ENCODE data around the gene ARGLU1. TPM values are rescaled to one million over a fixed set of nuclear protein-coding genes. Genes with fewer than 3 reads are reported as not detected.

The ARGLU1 gene
- total RNA-seq, 1 donor from 2014 or later = 59.6 TPM

- no peak for DNase-seq (ENCODE audit: low read depth)
These were observed 19.9 kb upstream of the ARGLU1 start for GRCh38 chr13:106587787-106588186.

- no peak for DNase-seq (ENCODE audit: low read depth)
These were observed 18.8 kb upstream of the ARGLU1 start for GRCh38 chr13:106586648-106587166.

DNA sequence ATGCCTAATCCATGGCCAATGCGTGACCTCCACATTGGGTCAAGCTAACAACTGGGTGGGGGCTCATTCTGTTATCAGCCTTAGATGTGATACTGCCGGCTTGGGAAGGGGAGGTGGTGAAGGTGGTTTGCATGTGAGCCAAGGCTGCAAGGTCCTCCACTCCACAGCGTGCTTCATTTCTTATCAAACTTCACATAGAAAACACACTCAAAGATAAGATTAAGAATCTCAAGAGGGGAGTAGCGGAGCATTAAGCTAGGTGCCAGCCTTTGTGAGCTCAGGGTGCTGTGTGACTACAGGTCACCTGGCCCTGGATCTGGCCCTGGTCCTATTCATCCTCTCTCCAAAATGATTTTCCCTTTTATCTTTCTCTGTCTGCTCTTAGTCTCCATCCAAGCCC lies 13.3 kb upstream of the ARGLU1 start:
- DNase-seq (ENCODE audit: low read depth) = no peak

DNA sequence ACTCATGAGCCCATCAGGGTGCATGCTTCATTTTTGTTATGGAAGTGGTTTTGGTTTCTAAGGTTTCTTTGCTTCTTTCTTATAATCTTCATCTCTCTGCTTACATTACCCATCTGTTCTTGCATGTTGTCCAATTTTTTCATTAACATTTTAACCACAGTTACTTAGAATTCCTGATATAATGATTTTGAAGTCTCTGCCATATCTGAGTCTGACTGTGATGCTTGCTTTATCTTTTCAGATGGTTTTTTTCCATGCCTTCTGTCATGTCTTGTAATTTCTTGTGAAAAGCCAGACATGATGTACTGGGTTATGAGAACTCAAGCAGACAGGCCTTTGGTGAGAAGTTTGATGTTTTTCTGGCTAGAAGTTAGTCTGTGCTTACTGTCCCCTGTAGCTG lies 8.0 kb upstream of the ARGLU1 start:
- no peak for DNase-seq (ENCODE audit: low read depth)

GRCh38 chr13:106573868-106574267 lies 5.9 kb upstream of the ARGLU1 start:
- peak; percentile 31 for DNase-seq (ENCODE audit: low read depth)

GRCh38 chr13:106573284-106573846 lies 5.4 kb upstream of the ARGLU1 start:
- DNase-seq (ENCODE audit: low read depth) = peak; percentile 9

DNA sequence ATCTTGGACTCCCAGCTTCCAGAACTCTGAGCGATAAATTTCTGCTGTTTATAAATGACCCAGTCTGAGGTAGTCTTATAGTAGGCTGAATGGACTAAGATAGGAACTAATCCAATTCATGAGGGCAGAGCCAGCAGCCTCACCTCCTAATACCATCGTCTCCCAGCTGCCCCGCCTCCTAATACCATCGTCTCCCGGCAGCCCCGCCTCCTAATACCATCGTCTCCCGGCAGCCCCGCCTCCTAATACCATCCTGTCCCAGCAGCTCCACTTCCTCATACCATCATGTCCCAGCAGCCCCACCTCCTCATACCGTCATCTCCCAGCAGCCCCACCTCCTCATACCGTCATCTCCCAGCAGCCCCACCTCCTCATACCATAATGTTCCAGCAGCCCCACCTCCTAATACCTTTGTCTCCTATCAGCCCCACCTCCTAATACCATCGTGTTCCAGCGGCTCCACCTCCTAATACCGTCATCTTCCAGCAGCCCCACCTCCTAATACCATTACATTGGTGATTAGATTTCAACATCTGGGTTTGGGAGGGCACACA lies 2.4 kb upstream of the ARGLU1 start:
- no peak for DNase-seq (ENCODE audit: low read depth)

GRCh38 chr13:106569233-106570095 lies 1.5 kb upstream of the ARGLU1 start:
- no peak for DNase-seq (ENCODE audit: low read depth)

DNA sequence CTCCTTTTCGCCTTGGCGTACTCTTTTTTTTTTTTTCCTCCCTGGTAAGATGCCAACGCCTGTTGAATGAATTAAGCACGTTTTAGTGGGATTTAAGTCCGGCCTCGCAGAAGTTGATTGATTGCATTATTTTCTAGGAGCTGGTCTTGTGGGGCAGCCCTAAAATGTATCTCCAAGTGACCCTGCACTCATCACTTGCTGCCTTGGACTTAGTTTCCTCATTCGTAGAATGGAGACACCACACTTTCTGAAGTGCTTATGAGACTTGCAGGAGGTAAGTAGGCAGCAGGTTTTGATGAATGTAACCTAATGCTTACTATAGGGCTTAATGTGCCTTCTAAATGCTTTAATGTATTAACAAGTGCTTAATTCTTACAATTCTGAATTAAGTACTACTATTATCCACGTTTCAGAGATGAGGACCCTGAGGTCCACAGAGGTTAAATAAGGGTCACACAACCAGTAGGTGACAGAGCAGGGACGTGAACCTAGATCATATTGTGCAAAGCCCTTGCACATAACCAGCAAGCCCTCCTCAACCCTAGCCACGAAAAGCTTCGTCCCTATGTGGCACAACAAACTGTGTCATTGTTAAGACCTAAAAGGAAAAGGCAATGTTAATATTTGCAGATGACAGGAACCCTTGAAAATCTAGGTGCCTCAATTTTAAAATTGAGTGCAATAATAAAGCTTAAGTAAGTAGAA lies 514 bp upstream of the ARGLU1 start:
- DNase-seq (ENCODE audit: low read depth) = no peak

- DNase-seq (ENCODE audit: low read depth) = peak; percentile 54
These were observed 1.1 kb downstream of the ARGLU1 start for GRCh38 chr13:106566641-106567473.

- no peak for DNase-seq (ENCODE audit: low read depth)
These were observed 2.7 kb downstream of the ARGLU1 start for GRCh38 chr13:106565127-106565775.

DNA sequence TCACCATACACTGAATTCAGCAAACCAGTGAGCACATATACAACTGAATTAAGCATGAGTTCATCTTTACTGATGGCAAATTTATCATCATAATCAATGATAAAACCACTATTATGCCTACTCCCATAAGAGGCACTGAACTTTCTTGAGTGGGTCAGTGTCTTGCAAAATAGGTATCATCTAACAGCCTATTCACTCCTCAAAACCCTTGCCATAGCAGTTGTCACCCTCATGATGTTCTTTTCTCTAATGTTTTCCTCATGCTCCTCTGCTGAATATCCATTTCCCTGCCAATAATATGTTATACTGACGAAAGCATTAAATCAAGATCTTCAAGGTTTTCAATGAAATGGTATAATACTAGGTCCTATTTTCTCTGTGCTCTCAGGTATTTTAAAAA lies 5.6 kb downstream of the ARGLU1 start:
- DNase-seq (ENCODE audit: low read depth) = no peak

DNA sequence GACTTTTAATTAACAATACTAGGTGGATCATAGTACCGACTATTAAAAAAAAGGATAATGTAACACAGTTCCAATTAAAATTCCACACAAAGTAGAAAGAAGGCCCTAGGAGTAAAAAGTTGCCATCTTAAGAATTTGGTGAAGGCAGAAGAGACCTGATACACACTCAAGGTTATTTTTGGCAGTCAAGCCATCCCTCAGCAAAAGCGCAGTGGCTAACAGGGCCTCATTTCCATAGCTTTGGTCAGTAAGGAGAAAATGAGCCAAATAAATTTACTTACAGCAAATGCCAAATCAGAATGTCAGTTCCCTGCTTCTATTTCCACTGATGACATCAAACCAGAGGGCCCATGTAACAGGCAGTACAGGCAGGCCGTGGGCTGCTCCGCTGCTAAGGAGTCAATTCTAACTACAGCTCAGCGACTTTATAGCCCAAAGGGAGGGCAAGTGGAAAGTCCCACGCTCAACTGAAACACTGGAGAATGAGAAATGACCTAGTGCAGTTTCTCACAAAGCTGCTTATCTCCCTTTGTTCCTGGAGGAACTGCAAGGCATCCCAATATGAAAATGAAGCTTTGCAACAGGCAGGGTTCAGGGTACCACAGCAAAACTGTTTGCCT lies 6.3 kb downstream of the ARGLU1 start:
- DNase-seq (ENCODE audit: low read depth) = peak; percentile 20

DNA sequence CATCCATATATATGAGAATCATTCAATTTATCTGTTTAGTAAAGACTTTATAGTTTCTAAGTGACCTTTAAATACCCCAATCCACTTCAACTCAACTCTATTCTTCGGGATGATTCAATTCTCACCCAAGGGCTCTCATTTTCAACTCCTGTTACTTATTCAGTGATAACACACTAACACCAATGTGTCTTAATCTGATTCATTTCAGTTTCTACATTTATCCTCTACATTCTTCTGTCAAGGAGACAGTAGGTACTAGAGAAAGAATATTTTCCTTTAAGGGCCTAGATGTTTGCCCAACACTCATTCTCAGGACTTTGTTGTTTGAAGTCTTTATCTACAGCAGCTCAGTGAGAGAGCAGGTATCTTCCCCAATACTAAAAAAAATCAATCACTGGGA lies 7.1 kb downstream of the ARGLU1 start:
- DNase-seq (ENCODE audit: low read depth) = no peak

GRCh38 chr13:106558527-106558926 lies 9.4 kb downstream of the ARGLU1 start:
- DNase-seq (ENCODE audit: low read depth) = no peak

DNA sequence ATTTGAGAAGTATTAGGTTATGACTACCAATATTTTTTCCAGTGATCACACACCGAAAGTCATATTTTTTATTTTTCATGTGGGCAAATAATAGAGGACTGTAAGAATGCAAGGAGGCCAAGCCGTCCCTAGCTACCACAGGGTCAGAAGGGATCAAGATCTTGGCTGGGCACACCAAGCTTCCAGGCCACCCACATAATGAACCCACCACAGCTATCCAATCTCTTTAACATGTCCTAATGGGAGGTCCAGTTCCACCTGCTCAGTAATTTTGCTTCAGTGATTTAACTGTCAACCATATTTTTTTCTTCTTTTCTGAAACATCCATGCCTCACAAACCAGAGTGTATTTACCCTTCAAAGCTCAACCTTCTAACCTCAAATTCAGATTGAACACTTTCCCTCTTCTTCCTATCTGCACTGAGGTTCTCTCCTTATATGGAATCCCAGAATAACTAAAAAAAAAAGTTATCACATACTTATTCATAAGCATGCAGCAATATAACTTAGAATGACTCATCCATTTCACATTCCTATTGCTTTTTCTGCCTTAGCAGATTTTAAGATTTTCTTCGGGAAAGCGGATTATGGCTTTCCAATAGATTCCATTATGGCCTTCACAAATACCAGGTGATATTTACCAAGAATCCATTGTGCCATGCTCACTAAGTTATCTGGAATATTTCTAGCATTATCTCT lies 12.2 kb downstream of the ARGLU1 start:
- no peak for DNase-seq (ENCODE audit: low read depth)

DNA sequence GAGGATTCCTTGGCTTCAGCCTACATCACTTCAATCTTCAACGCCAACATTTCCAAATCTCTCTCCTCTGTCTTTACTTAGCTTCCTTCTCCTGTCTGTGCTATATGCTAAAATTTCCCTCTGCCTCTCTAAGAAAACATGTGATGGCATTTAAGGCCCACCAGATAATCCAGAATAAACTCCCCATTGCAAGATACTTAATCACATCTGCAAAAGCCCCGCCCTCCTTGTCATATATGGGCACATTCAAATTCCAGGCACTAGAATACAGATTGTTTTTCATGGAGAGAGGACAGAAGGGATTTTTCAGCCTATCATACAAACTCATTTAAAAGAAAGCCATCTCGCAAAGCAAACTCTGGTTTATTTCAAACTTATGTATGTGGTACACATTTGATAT lies 16.2 kb downstream of the ARGLU1 start:
- DNase-seq (ENCODE audit: low read depth) = no peak

GRCh38 chr13:106551350-106551749 lies 16.6 kb downstream of the ARGLU1 start:
- DNase-seq (ENCODE audit: low read depth) = no peak

DNA sequence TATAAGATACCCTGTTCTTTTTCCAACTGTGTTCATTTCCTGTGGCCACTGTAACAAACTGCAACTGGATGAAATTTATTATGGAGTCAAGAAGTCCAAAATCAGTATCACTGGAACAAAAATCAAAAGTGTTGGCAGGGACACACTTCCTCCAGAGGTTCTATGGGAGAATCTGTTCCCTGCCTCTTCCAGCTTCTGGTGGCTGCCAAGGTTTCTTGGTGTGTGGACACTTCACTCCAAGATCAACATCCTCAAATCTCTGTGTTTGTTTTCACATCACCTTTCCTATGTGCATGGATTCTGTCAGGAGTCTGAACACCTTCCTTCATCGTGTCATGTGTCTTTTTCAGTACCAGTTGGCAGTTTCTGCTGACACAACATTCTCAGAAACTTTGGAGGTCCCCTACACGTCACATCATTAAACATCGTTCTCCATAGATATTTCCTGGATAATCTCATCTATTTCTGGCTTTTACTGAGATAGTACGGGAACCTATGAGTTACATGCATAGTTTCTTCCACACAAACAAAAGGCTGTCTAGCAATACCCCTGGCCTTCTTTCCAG lies 17.3 kb downstream of the ARGLU1 start:
- no peak for DNase-seq (ENCODE audit: low read depth)
